B cell (primary cell): ENCODE data around the gene ARPC1A. TPM values are rescaled to one million over a fixed set of nuclear protein-coding genes. Genes with fewer than 3 reads are reported as not detected.

Experiments
- ATAC-seq: fragments of 200-7000 bp; cut with Tn5 transposase; one replicate; pipeline ENCODE4 v1.10.0; 2021; ENCODE audit warnings: low read depth, mild to moderate bottlenecking, moderate number of reproducible peaks, moderate library complexity
- CTCF ChIA-PET: fragments of 350-600 bp; sonication (Branson Sonifier 250); formaldehyde crosslinking; loops from one replicate; lab custom pipeline; 2021; ENCODE audit warnings: antibody characterized with exemption, inconsistent platforms; lab: Charles Lee
- POLR2A ChIA-PET: fragments of 350-600 bp; sonication (Branson Sonifier 250); formaldehyde crosslinking; loops from one replicate; lab custom pipeline; 2021; ENCODE audit warnings: antibody characterized with exemption; lab: Charles Lee
- DNase-seq: peaks from one replicate; pipeline ENCODE4 v3.0.0; 2013
- H2AFZ ChIP-seq: 2 replicates; pipeline ENCODE4 v1.6.1; 2012; ENCODE audit warnings: mild to moderate bottlenecking, low read depth, low read length; ENCODE audit not compliant: insufficient read depth, poor library complexity, severe bottlenecking
- H3K27ac ChIP-seq, 2 donors: 1 replicate in 1 of 2; 2 replicates in 1 of 2; pipeline ENCODE4 v1.5.1; 2012 to 2013; ENCODE audit warnings: low read length in 2 of 2, mild to moderate bottlenecking in 2 of 2, moderate library complexity in 1 of 2
- H3K27me3 ChIP-seq, 4 experiments: fragments of 200-600 bp in 1 of 4; sonication (generic) in 1 of 4; replicated peaks in 1 of 4; 1 replicate in 2 of 4; 2 replicates in 2 of 4; pipeline versions ENCODE4 v1.6.1 to v1.7.0; 2013 to 2016; ENCODE audit warnings: low read length in 3 of 4, mild to moderate bottlenecking in 2 of 4, mixed read lengths in 1 of 4, moderate library complexity in 1 of 4; ENCODE audit not compliant: insufficient read depth in 4 of 4, control insufficient read depth in 3 of 4; ENCODE audit errors: control extremely low read depth in 1 of 4
- H3K36me3 ChIP-seq, 2 experiments: replicated peaks in 1 of 2; 1 replicate in 1 of 2; 2 replicates in 1 of 2; pipeline versions ENCODE4 v1.6.1 to v1.7.1; 2013; ENCODE audit warnings: low read length in 1 of 2; ENCODE audit not compliant: insufficient read depth in 2 of 2, control insufficient read depth in 1 of 2; ENCODE audit errors: control extremely low read depth in 1 of 2, extremely low read depth in 1 of 2
- H3K4me1 ChIP-seq, 2 donors: fragments of 200-600 bp in 1 of 2; sonication (generic) in 1 of 2; 1 replicate in 1 of 2; 2 replicates in 1 of 2; pipeline versions ENCODE4 v1.5.1 to v1.6.1; 2013 to 2017; ENCODE audit warnings: low read length in 2 of 2; ENCODE audit not compliant: control insufficient read depth in 2 of 2, insufficient read depth in 2 of 2
- H3K4me2 ChIP-seq: replicated peaks from 2 replicates; pipeline ENCODE3; 2012; ENCODE audit warnings: mild to moderate bottlenecking, low read depth, low read length; ENCODE audit not compliant: poor library complexity, severe bottlenecking
- H3K4me3 ChIP-seq, 5 experiments: fragments of 200-600 bp in 1 of 5; sonication (generic) in 1 of 5; 1 replicate in 3 of 5; 2 replicates in 2 of 5; pipeline versions ENCODE4 v1.5.1 to v1.7.0; 2011 to 2016; ENCODE audit warnings: low read length in 4 of 5, mild to moderate bottlenecking in 4 of 5, low read depth in 2 of 5, control low read depth in 1 of 5, moderate library complexity in 1 of 5; ENCODE audit not compliant: insufficient read depth in 1 of 5; ENCODE audit errors: control extremely low read depth in 1 of 5, extremely low read depth in 1 of 5
- H3K79me2 ChIP-seq: fragments of 200-600 bp; sonication (generic); one replicate; pipeline ENCODE4 v1.6.0; 2016; ENCODE audit warnings: low read length; ENCODE audit not compliant: control insufficient read depth, insufficient read depth
- H3K9ac ChIP-seq: fragments of 200-600 bp; sonication (generic); 2 replicates; pipeline ENCODE4 v1.6.1; 2017; ENCODE audit warnings: mild to moderate bottlenecking, low read length, moderate library complexity
- H3K9me3 ChIP-seq, 3 donors: one replicate each; pipeline versions ENCODE4 v1.6.1 to v1.7.1; 2013; ENCODE audit warnings: low read length in 2 of 3; ENCODE audit not compliant: control insufficient read depth in 2 of 3, insufficient read depth in 1 of 3; ENCODE audit errors: control extremely low read depth in 1 of 3
- H4K20me1 ChIP-seq: 2 replicates; pipeline ENCODE4 v1.6.0; 2012; ENCODE audit warnings: mild to moderate bottlenecking, low read length; ENCODE audit not compliant: insufficient read depth, control insufficient read depth, poor library complexity, severe bottlenecking
- H3K27ac Mint-ChIP-seq: one replicate; pipeline ENCODE4 v1.8.0; 2021; ENCODE audit warnings: mixed read lengths
- H3K27me3 Mint-ChIP-seq: one replicate; pipeline ENCODE4 v1.8.0; 2021; ENCODE audit warnings: mixed read lengths
- H3K4me1 Mint-ChIP-seq: one replicate; pipeline ENCODE4 v1.8.0; 2021; ENCODE audit warnings: mixed read lengths
- H3K4me3 Mint-ChIP-seq: one replicate; pipeline ENCODE4 v1.8.0; 2021; ENCODE audit warnings: mixed read lengths
- H3K9me3 Mint-ChIP-seq: one replicate; pipeline ENCODE4 v1.8.0; 2022; ENCODE audit warnings: mixed read lengths; ENCODE audit not compliant: insufficient read depth
- CTCF ChIP-seq: fragments of 200-600 bp; IDR thresholded peaks from one replicate; pipeline ENCODE4 v1.8.0; 2022; ENCODE audit warnings: antibody characterized with exemption, mild to moderate bottlenecking
- EZH2 ChIP-seq: IDR thresholded peaks from 2 replicates; pipeline ENCODE4 v1.6.1; 2012; ENCODE audit warnings: borderline replicate concordance, low read depth, mild to moderate bottlenecking, moderate library complexity, low read length; ENCODE audit not compliant: insufficient read depth, poor library complexity, severe bottlenecking
- WGBS: methylation state at CpG from one replicate; pipeline ENCODE4 v1.1.5; 2013; ENCODE audit warnings: missing lambda C conversion rate; ENCODE audit not compliant: insufficient coverage; 5-methylcytosine and 5-hydroxymethylcytosine counted together
- intact Hi-C: fragments of 100-400 bp; cut with micrococcal nuclease; formaldehyde crosslinking; loops from one replicate; pipeline ENCODE4 v1.10.0; 2022
- polyA plus RNA-seq: library from polyadenylated mRNA; depleted of rRNA; stranded (reverse); fragments of >200 nt; gene quantifications from 2 replicates; pipeline ENCODE4 v1.2.3, GENCODE V29; 2012
- total RNA-seq, 2 donors: library from RNA; stranded (reverse); fragments of 120-200 nt in 1 of 2; gene quantifications; 1 replicate in 1 of 2; 2 replicates in 1 of 2; pipeline versions ENCODE4 v1.2.3 to v1.2.4, GENCODE V29; 2013 to 2022

The ARPC1A gene
- total and polyA plus RNA-seq, 2 donors (not counting 1 experiment from before 2014, with no cell fraction given), result 41.7 to 45.5 TPM

GRCh38 chr7:99290980-99291607, 34.6 kb upstream of the ARPC1A start:
- intact Hi-C loops, result no loop called here
- Mint-ChIP-seq H3K4me1 (no peaks in the 10 kb centered on the region), H3K9me3 (no peaks in the 10 kb centered on the region), H3K27me3 (no peaks in the 10 kb centered on the region), H3K4me3 (no peak overlapping the region), H3K27ac (no peak overlapping the region)
- no peaks in the 10 kb centered on the region for H3K36me3 ChIP-seq
- DNase-seq, result no peak
- no peak overlapping the region for H2AFZ ChIP-seq
- H3K27ac ChIP-seq, result no peak overlapping the region
- no peaks in the 10 kb centered on the region for H3K9me3 ChIP-seq
- H3K4me1 ChIP-seq, result no peaks in the 10 kb centered on the region
- H3K4me3 ChIP-seq, result no peak overlapping the region
- ChIA-PET POLR2A (no interaction called here), CTCF (interaction anchor here (1.2 kb wide), 1 partner anchor 22 kb away, joined by 6 read pairs; no protein-coding TSS in a partner anchor)
- H3K79me2 ChIP-seq, result no peaks in the 10 kb centered on the region
- no peaks in the 10 kb centered on the region for H3K27me3 ChIP-seq
- WGBS, result 94% methylated on average over 6 of the region's 10 CpGs
- no peak overlapping the region for H3K9ac ChIP-seq
- no peak overlapping the region for H3K4me2 ChIP-seq
- no peaks in the 10 kb centered on the region for H4K20me1 ChIP-seq
- TF ChIP-seq EZH2, result no peak
- no peak for TF ChIP-seq CTCF
- ATAC-seq, result no peak

GRCh38 chr7:99292127-99292526, 33.6 kb upstream of the ARPC1A start:
- CTCF ChIA-PET, result no interaction called here
- H3K4me1 Mint-ChIP-seq, result no peaks in the 10 kb centered on the region
- H3K9me3 Mint-ChIP-seq, result no peaks in the 10 kb centered on the region
- POLR2A ChIA-PET, result no interaction called here
- Histone ChIP-seq H3K4me3 (no peak overlapping the region), H3K79me2 (no peaks in the 10 kb centered on the region), H3K4me2 (no peak overlapping the region), H3K36me3 (no peaks in the 10 kb centered on the region), H3K4me1 (no peaks in the 10 kb centered on the region), H3K9ac (no peak overlapping the region), H2AFZ (no peak overlapping the region), H4K20me1 (no peaks in the 10 kb centered on the region), H3K9me3 (no peaks in the 10 kb centered on the region), H3K27me3 (no peaks in the 10 kb centered on the region), H3K27ac (no peak overlapping the region)
- intact Hi-C loops, result no loop called here
- no peaks in the 10 kb centered on the region for H3K27me3 Mint-ChIP-seq
- WGBS, result 94% methylated on average over 14 of the region's 14 CpGs
- ATAC-seq (no peak), DNase-seq (no peak)
- H3K4me3 Mint-ChIP-seq, result no peak overlapping the region
- H3K27ac Mint-ChIP-seq, result no peak overlapping the region
- TF ChIP-seq CTCF (no peak), EZH2 (no peak)
